Activated T-helper 1 cell treated with anti-CD3 and anti-CD28 coated beads, Interleukin-12 subunit alpha, Interleukin-12 subunit beta, Interleukin-2, Interleukin-4 antibody, amounts not matched to agents 30 ng/mL and 10 ng/mL and 1 ng/mL, durations not matched to agents 14 hours and 24 hours and 36 hours (primary cell): Measurements from ENCODE around the gene ATF4. TPM values are rescaled to one million over a fixed set of nuclear protein-coding genes. Genes with fewer than 3 reads are reported as not detected.
A peak's percentile ranks its signal among the peaks of the same experiment; 100 is the strongest.

Experiments
- DNase-seq: peaks from one replicate; pipeline ENCODE4 v3.0.0; 2021; ENCODE audit warnings: low spot score
- H3K27ac Mint-ChIP-seq: one replicate; pipeline ENCODE4 v1.8.0; 2021; ENCODE audit warnings: mild to moderate bottlenecking, mixed read lengths
- H3K27me3 Mint-ChIP-seq: one replicate; pipeline ENCODE4 v1.8.0; 2022; ENCODE audit warnings: mild to moderate bottlenecking, moderate library complexity, mixed read lengths; ENCODE audit not compliant: insufficient read depth
- H3K36me3 Mint-ChIP-seq: one replicate; pipeline ENCODE4 v1.8.0; 2021; ENCODE audit warnings: low read depth, mixed read lengths
- H3K4me1 Mint-ChIP-seq: one replicate; pipeline ENCODE4 v1.8.0; 2021; ENCODE audit warnings: low read depth, mixed read lengths
- H3K4me3 Mint-ChIP-seq: one replicate; pipeline ENCODE4 v1.8.0; 2021; ENCODE audit warnings: mild to moderate bottlenecking, moderate library complexity, mixed read lengths
- H3K9me3 Mint-ChIP-seq: one replicate; pipeline ENCODE4 v1.8.0; 2021; ENCODE audit warnings: mixed read lengths
- intact Hi-C: fragments of 100-400 bp; cut with micrococcal nuclease; formaldehyde crosslinking; loops from one replicate; pipeline ENCODE4 v1.15.1; 2024
- total RNA-seq: library from RNA; stranded (reverse); gene quantifications from 2 replicates; pipeline ENCODE4 v1.2.3, GENCODE V29; 2022

Gene ATF4
- total RNA-seq, 1 donor from 2014 or later, result 387 TPM

DNA sequence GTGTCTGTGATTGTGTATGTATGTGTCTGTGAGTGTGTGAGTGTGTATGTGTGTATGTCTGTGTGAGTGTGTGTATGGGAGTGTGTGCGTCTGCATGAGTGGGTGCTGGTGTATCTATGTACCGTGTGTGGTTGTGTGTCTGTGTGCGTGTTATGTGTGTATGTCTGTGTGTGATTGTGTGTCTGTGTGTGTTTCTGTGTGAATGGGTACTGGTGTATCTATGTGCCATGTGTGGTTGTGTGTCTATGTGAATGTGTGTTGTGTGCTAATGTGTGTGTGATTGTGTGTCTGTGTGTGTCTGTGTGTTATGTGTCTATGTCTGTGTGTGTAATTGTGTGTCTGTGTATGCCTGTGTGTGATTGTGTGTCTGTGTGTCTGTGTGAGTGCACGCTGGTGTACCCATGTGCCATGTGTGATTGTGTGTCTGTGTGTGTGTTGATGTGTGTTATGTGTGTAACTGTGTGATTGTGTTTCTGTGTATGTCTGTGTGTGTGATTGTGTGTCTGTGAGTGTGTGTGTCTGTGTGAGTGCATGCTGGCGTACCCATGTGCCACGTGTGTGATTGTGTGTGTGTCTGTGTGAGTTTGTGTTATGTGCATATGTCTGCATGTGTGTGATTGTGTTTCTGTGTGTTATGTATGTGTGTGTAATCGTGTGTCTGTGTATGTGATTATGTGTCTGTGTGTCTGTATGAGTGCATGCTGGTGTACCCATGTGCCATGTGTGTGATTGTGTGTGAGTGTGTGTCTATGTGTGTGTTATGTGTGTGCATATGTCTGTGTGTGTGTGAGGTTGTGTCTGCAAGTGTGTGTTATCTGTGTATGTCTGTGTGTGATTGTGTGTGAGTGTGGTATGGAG, 43.4 kb downstream of the ATF4 start:
- Mint-ChIP-seq H3K9me3 (peaks cover 8% of the 10 kb centered on the region), H3K27ac (no peak overlapping the region), H3K4me3 (no peak overlapping the region), H3K4me1 (peaks cover 13% of the 10 kb centered on the region), H3K36me3 (no peaks in the 10 kb centered on the region), H3K27me3 (peaks cover 10% of the 10 kb centered on the region)
- no peak for DNase-seq
- intact Hi-C loops, result no loop called here

DNA sequence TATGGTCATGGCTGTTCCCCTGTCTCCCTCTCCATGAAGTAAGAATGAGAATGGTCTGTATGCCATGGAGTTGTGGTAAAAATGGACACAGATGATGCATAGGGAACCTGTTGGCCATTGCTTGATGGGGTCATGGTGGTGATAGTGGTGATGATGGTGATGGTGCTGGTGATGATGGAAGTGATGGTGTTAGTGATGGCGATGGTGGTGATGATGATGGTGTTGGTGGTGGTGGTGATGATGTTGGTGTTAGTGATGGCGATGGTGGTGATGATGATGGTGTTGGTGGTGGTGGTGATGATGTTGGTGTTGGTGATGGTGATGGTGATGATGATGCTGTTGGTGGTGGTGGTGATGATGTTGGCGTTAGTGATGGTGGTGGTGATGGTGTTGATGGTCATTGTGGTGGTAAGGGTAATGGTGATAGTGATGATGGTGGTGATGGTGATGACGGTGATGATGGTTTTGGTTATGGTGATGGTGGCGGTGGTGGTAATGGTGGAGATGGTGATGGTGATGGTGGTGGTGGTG, 45.1 kb downstream of the ATF4 start:
- peaks cover 7% of the 10 kb centered on the region for H3K27me3 Mint-ChIP-seq
- intact Hi-C loops, result no loop called here
- no peak for DNase-seq
- H3K4me3 Mint-ChIP-seq, result no peak overlapping the region
- H3K9me3 Mint-ChIP-seq, result peaks cover 8% of the 10 kb centered on the region
- H3K36me3 Mint-ChIP-seq, result no peaks in the 10 kb centered on the region
- peaks cover 13% of the 10 kb centered on the region for H3K4me1 Mint-ChIP-seq
- H3K27ac Mint-ChIP-seq, result peak overlapping the region; percentile 58

DNA sequence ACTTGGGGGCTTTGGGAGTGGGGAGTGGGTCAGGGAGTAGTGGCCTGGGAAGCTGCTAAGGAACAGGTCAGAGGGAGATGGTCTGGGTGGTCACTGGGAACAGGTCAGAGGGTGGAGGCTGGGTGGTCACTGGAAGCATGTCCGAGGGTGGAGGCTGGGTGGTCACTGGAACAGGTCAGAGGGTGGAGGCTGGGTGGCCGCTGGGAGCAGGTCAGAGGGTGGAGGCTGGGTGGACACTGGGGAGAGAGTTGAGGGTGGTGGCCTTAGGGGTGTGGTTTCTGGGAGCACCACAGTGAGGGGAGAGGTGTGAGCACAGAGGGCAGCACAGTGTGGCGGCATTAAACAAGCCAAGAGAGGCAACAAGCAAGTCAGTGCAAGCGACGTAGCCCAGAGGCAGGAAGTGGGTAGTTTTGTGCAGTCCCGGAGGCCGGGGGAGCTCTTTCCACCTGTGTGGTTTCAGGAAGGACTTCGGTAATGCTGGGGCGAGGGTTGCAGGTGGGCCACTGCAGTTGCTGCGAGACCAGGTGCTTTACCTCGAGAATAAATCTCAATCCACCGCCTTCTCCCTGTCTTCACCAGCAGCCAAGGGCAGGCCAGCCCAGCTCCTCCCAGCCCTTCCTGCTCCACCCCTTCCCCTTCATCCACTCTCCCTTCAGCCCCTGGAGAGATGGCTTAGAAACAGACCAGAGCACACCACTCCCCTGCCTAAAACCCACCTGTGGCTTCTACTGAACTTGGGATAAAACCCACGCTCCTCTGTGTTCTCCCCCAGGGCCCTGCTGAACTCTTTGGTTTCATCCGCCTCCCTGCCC, 47.0 kb downstream of the ATF4 start:
- peak; percentile 31 for DNase-seq
- no peak overlapping the region for H3K27ac Mint-ChIP-seq
- intact Hi-C loops, result no loop called here
- no peaks in the 10 kb centered on the region for H3K27me3 Mint-ChIP-seq
- peaks cover 8% of the 10 kb centered on the region for H3K9me3 Mint-ChIP-seq
- no peak overlapping the region for H3K4me3 Mint-ChIP-seq
- H3K36me3 Mint-ChIP-seq, result no peaks in the 10 kb centered on the region
- peaks cover 13% of the 10 kb centered on the region for H3K4me1 Mint-ChIP-seq

DNA sequence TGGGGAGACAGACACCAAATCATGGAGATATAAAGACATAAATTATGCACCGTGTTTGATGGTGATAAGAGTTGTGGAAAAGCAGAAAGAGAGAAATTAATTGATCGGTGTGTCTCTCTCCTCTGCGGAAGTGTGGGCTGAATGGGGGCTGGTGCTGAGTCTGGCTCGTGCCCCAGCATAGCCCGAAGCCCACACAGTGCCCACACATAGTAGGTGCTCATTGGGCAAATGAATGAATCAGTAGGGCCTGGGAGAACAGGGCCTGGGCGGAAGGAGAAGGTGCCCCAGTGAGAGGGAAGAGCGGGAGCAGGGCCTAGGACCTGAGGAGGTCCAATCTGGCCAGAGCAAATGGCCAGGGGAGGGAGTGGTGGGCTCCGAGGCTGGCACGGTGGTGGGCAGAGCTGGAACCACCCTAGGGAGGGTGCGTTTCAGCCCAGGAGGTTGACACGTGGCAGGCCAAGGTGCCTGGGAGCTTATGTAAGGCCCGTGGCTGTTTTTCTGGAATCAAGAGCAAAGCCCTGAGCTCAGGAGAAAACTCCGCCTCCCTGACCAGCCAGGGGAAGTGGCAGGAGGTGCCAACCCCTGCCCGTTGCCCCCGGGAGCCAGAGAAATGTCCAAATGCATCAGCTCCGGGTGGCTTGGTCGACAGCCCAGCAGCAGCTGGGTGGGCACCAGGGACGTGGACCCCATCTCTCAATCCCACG, 48.1 kb downstream of the ATF4 start:
- intact Hi-C loops, result no loop called here
- H3K27me3 Mint-ChIP-seq, result no peaks in the 10 kb centered on the region

DNA sequence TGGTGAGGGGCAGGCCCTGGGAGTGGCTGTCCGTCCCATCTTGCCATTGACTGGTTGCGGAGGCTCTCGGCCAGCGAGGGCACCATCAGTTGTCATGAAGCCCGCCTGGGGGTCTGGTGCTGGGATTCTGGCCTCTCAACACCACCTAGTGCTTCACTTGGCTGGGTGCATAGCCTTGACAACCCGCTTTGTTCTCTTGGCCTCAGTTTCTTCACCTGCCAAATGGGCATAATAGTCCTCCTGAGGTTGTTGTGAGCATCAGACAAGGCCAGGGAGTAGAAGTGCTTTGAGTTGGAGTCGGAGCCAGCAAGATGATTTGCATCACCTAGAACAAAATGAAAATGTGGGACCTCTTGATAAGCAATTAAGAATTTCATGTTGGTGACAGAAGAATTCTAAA, 48.7 kb downstream of the ATF4 start:
- no peak for DNase-seq
- peaks cover 8% of the 10 kb centered on the region for H3K9me3 Mint-ChIP-seq
- intact Hi-C loops, result no loop called here
- H3K36me3 Mint-ChIP-seq, result no peaks in the 10 kb centered on the region
- peaks cover 13% of the 10 kb centered on the region for H3K4me1 Mint-ChIP-seq
- no peak overlapping the region for H3K4me3 Mint-ChIP-seq
- H3K27me3 Mint-ChIP-seq, result no peaks in the 10 kb centered on the region
- no peak overlapping the region for H3K27ac Mint-ChIP-seq

More for the DNA sequence above, 48.1 kb downstream of the ATF4 start:
- no peak for DNase-seq
- Mint-ChIP-seq H3K36me3 (no peaks in the 10 kb centered on the region), H3K4me1 (peaks cover 13% of the 10 kb centered on the region), H3K4me3 (no peak overlapping the region), H3K27ac (no peak overlapping the region), H3K9me3 (peaks cover 8% of the 10 kb centered on the region)

DNA sequence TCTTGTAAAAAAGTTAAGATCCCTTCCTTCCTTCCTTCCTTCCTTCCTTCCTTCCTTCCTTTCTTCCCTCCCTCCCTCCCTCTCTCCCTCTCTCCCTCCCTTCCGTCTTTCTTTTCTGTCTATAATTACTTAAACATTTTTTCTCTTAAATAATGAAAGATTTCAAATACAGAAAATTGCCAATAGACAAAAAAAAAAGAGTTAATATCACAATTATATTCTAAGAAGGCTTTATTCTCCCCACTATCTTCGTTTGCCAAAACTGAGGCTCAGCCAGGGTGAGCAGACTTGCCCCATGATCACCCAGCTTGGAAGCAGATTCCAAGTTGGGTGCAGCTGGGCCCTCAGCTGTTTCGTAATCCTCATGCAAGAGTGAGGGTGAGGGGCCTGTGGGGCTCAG, 49.9 kb downstream of the ATF4 start:
- Mint-ChIP-seq H3K4me1 (peaks cover 13% of the 10 kb centered on the region), H3K27me3 (peaks cover 4% of the 10 kb centered on the region), H3K4me3 (no peak overlapping the region), H3K36me3 (no peaks in the 10 kb centered on the region), H3K9me3 (peaks cover 8% of the 10 kb centered on the region), H3K27ac (no peak overlapping the region)
- no peak for DNase-seq
- intact Hi-C loops, result no loop called here

DNA sequence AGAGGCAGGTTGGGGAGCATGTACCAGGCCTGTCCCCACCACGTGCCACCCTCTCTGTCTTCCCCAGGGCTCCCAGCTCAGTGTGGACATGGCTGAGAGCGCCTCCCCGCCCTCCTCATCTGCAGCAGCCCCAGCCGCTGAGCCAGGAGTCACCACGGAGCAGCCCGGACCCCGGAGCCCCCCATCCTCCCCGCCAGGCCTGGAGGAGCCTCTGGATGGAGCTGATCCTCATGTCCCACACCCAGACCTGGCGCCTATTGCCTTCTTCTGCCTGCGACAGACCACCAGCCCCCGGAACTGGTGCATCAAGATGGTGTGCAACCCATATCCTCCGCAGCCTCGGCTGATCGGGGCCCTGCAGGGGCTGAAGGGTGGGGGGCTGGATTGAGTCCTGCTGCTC, 50.3 kb downstream of the ATF4 start, which contains the start of gene CACNA1I:
Gene CACNA1I (plus strand): TSS at position 89 of the 400 bp plus-strand sequence. CDS start 0 bp downstream, at position 89.
- H3K9me3 Mint-ChIP-seq, result peaks cover 4% of the 10 kb centered on the region
- H3K27ac Mint-ChIP-seq, result no peak within 1 kb of the TSS
- H3K36me3 Mint-ChIP-seq, result no peaks in the 10 kb centered on the region
- peaks cover 13% of the 10 kb centered on the region for H3K4me1 Mint-ChIP-seq
- peaks cover 8% of the 10 kb centered on the region for H3K27me3 Mint-ChIP-seq
- no peak within 1 kb of the TSS for H3K4me3 Mint-ChIP-seq
- intact Hi-C loops, result no loop called here
- DNase-seq, result no peak

DNA sequence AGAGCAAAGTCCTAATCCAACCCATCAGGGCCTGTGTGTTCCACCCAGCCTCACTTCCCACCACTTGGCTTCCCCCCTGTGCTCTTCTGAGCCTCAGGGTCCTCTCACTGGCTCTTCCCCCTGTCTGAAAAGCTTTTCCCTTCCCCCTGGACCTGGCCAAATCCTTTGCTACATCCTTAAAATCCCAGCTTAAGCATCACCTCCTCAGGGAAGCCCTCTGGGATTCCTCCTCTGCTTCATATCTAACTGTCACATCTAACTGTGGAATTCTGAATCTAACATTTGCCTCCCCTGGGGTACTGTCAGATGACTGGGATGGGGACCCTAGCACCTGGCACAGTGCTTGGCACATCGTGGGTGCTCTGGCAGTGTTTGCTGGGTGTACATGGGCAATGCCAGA, 51.2 kb downstream of the ATF4 start:
- H3K9me3 Mint-ChIP-seq, result no peaks in the 10 kb centered on the region
- no peaks in the 10 kb centered on the region for H3K36me3 Mint-ChIP-seq
- peaks cover 13% of the 10 kb centered on the region for H3K4me1 Mint-ChIP-seq
- DNase-seq, result no peak
- intact Hi-C loops, result no loop called here
- no peak overlapping the region for H3K27ac Mint-ChIP-seq
- H3K4me3 Mint-ChIP-seq, result no peak overlapping the region
- H3K27me3 Mint-ChIP-seq, result peaks cover 13% of the 10 kb centered on the region

Other genes with a start within 250 kb of the ATF4 start
- 1,905 and 1,941 TPM in 2 replicates for gene RPL3, start 200.9 kb upstream of the ATF4 start, total RNA-seq
- gene SYNGR1, start 170.6 kb upstream of the ATF4 start, total RNA-seq, result not detected in 2 replicates
- gene TAB1, start 120.8 kb upstream of the ATF4 start, total RNA-seq, result 23.5 and 27.7 TPM in 2 replicates
- 1.2 TPM in 2 replicates for gene MGAT3, start 63.5 kb upstream of the ATF4 start, total RNA-seq
- gene MIEF1, start 18.3 kb upstream of the ATF4 start, total RNA-seq, result 59.4 and 60.2 TPM in 2 replicates
- gene RPS19BP1, start 12.2 kb downstream of the ATF4 start, total RNA-seq, result 98.7 and 101 TPM in 2 replicates
- gene CACNA1I, start 50.2 kb downstream of the ATF4 start, total RNA-seq, result 0.02 and 0.03 TPM in 2 replicates